CD4-positive, CD25-positive, alpha-beta regulatory T cell (primary cell): ENCODE data around the gene UCHL1. TPM values are rescaled to one million over a fixed set of nuclear protein-coding genes. Genes with fewer than 3 reads are reported as not detected.

Experiments used
- ATAC-seq, 2 donors: fragments of 150-1000 bp; cut with Tn5 transposase; one replicate each; pipeline ENCODE4 v1.10.0; 2021; ENCODE audit warnings: low read depth in 2 of 2, moderate number of reproducible peaks in 2 of 2, moderate library complexity in 1 of 2
- DNase-seq, 3 donors: peaks; one replicate each; pipeline versions ENCODE4 v3.0.0 to v3.0.0-alpha.2; 2012 to 2022; ENCODE audit warnings: mixed read lengths in 1 of 3
- H3K27ac ChIP-seq: one replicate; pipeline ENCODE4 v1.7.0; 2013; ENCODE audit warnings: mild to moderate bottlenecking, low read length; ENCODE audit not compliant: insufficient read depth, poor library complexity, severe bottlenecking
- H3K27me3 ChIP-seq: one replicate; pipeline ENCODE4 v1.7.0; 2013; ENCODE audit warnings: low read length; ENCODE audit not compliant: control insufficient read depth, insufficient read depth
- H3K36me3 ChIP-seq: one replicate; pipeline ENCODE4 v1.7.0; 2013; ENCODE audit warnings: mild to moderate bottlenecking, low read length, moderate library complexity; ENCODE audit not compliant: control insufficient read depth, insufficient read depth
- H3K4me1 ChIP-seq: 2 replicates; pipeline ENCODE4 v1.7.0; 2013; ENCODE audit warnings: mild to moderate bottlenecking, low read length; ENCODE audit not compliant: insufficient read depth, control insufficient read depth, poor library complexity, severe bottlenecking
- H3K4me3 ChIP-seq: one replicate; pipeline ENCODE4 v1.7.0; 2013; ENCODE audit warnings: low read depth, mild to moderate bottlenecking, low read length, moderate library complexity
- H3K9me3 ChIP-seq, 2 experiments: 1 replicate in 1 of 2; 2 replicates in 1 of 2; pipeline ENCODE4 v1.7.0; 2013; ENCODE audit warnings: low read length in 2 of 2, mild to moderate bottlenecking in 1 of 2, moderate library complexity in 1 of 2; ENCODE audit not compliant: control insufficient read depth in 2 of 2
- H3K27ac Mint-ChIP-seq, 3 donors: one replicate each; pipeline ENCODE4 v1.8.0; 2020 to 2022; ENCODE audit warnings: mild to moderate bottlenecking in 3 of 3, mixed read lengths in 3 of 3, moderate library complexity in 2 of 3
- H3K27me3 Mint-ChIP-seq: one replicate; pipeline ENCODE4 v1.8.0; 2022; ENCODE audit warnings: mild to moderate bottlenecking, mixed read lengths
- H3K36me3 Mint-ChIP-seq: one replicate; pipeline ENCODE4 v1.8.0; 2020; ENCODE audit warnings: mixed read lengths
- H3K4me1 Mint-ChIP-seq, 4 donors: one replicate each; pipeline ENCODE4 v1.8.0; 2020 to 2022; ENCODE audit warnings: mixed read lengths in 4 of 4, mild to moderate bottlenecking in 1 of 4
- H3K4me3 Mint-ChIP-seq, 4 donors: one replicate each; pipeline ENCODE4 v1.8.0; 2020 to 2022; ENCODE audit warnings: mild to moderate bottlenecking in 4 of 4, mixed read lengths in 4 of 4, moderate library complexity in 3 of 4
- H3K9me3 Mint-ChIP-seq, 7 donors: one replicate each; pipeline ENCODE4 v1.8.0; 2020 to 2022; ENCODE audit warnings: mixed read lengths in 7 of 7, mild to moderate bottlenecking in 3 of 7, moderate library complexity in 2 of 7
- polyA plus RNA-seq, 4 donors: library from polyadenylated mRNA; unstranded; fragments of 300-500 nt; fragmentation: Illumina TruSeq; gene quantifications; one replicate each; pipeline ENCODE4 v1.2.3, GENCODE V29; 2021
- total RNA-seq: library from RNA; stranded (reverse); gene quantifications from one replicate; pipeline ENCODE4 v1.2.3, GENCODE V29; 2022

Gene UCHL1
- total and polyA plus RNA-seq, 5 donors from 2014 or later: not detected

DNA sequence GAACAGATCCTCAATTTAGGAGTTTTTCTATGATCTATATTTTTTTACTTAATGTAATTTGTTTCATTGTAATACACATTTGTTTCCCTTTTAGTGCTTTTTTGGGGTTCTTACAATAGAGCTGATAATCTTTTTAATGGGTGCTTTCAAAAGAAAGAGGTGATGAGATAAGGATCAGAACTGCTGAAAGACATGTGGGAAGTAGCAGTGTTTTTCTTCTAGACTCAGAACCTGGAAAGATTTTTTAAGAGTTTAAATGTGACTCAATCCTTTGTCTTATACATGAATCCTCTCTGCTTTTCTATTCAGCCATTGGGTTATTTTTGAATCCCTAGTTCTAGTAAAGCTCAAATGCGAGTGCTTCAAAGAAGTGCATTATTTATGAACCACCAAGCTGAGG is 25.6 kb downstream of the UCHL1 start:
- H3K4me3 Mint-ChIP-seq: no peak overlapping the region
- no peaks in the 10 kb centered on the region for H3K4me1 ChIP-seq
- H3K27me3 ChIP-seq: no peaks in the 10 kb centered on the region
- ATAC-seq: no peak
- no peaks in the 10 kb centered on the region for H3K9me3 ChIP-seq
- peaks cover 0 to 2% (median 0%) of the 10 kb centered on the region in 7 donors for H3K9me3 Mint-ChIP-seq
- H3K27me3 Mint-ChIP-seq: no peaks in the 10 kb centered on the region
- DNase-seq: no peak
- no peak overlapping the region for H3K4me3 ChIP-seq
- no peak overlapping the region for H3K27ac Mint-ChIP-seq
- no peaks in the 10 kb centered on the region for H3K36me3 Mint-ChIP-seq
- H3K36me3 ChIP-seq: no peaks in the 10 kb centered on the region
- no peaks in the 10 kb centered on the region for H3K4me1 Mint-ChIP-seq
- no peak overlapping the region for H3K27ac ChIP-seq

GRCh38 chr4:41285202-41285863 is 28.6 kb downstream of the UCHL1 start:
- peak overlapping the region in 1 of 4 donors; percentile 12 for H3K4me3 Mint-ChIP-seq

DNA sequence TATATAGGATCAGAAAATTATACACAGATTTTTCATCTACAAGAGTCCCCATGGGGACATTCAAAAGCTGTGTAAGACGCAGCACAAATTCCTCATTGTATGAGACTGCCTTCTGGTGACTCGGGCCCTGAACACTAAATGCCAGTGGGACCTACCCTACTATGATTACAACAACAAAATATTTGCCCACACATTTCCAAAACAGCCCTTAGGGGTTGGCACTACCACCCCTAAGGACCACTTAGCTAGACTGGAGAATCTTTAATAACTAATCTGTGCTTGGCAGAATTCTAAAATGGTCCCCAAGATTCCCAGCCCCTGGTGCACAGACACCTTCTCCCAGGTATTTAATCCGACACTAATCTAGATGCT is 29.1 kb downstream of the UCHL1 start:
- ATAC-seq (no peak), DNase-seq (no peak)
- Mint-ChIP-seq H3K27ac (no peak overlapping the region), H3K4me3 (no peak overlapping the region), H3K27me3 (no peaks in the 10 kb centered on the region), H3K9me3 (peaks cover 0 to under 1% (median 0%) of the 10 kb centered on the region in 7 donors), H3K36me3 (no peaks in the 10 kb centered on the region), H3K4me1 (no peaks in the 10 kb centered on the region)
- no peaks in the 10 kb centered on the region for H3K9me3 ChIP-seq
- no peak overlapping the region for H3K27ac ChIP-seq
- no peaks in the 10 kb centered on the region for H3K27me3 ChIP-seq
- H3K36me3 ChIP-seq: no peaks in the 10 kb centered on the region
- H3K4me1 ChIP-seq: no peaks in the 10 kb centered on the region
- H3K4me3 ChIP-seq: no peak overlapping the region

More at GRCh38 chr4:41285202-41285863, 28.6 kb downstream of the UCHL1 start:
- no peak overlapping the region for H3K4me3 ChIP-seq
- ATAC-seq: no peak
- Mint-ChIP-seq H3K27ac (peak overlapping the region in 1 of 3 donors; percentile 89), H3K27me3 (no peaks in the 10 kb centered on the region), H3K4me1 (no peaks in the 10 kb centered on the region), H3K9me3 (no peaks in the 10 kb centered on the region), H3K36me3 (no peaks in the 10 kb centered on the region)
- no peaks in the 10 kb centered on the region for H3K9me3 ChIP-seq
- H3K36me3 ChIP-seq: no peaks in the 10 kb centered on the region
- no peak for DNase-seq
- H3K27ac ChIP-seq: no peak overlapping the region
- no peaks in the 10 kb centered on the region for H3K4me1 ChIP-seq
- H3K27me3 ChIP-seq: no peaks in the 10 kb centered on the region

- H3K4me3 ChIP-seq: no peak overlapping the region
- H3K27me3 ChIP-seq: no peaks in the 10 kb centered on the region
- H3K9me3 Mint-ChIP-seq: peaks cover 0 to 1% (median 0%) of the 10 kb centered on the region in 7 donors
- no peak for ATAC-seq
- no peaks in the 10 kb centered on the region for H3K9me3 ChIP-seq
- no peak overlapping the region for H3K27ac ChIP-seq
- H3K4me3 Mint-ChIP-seq: no peak overlapping the region
- no peak for DNase-seq
- H3K4me1 ChIP-seq: no peaks in the 10 kb centered on the region
- no peaks in the 10 kb centered on the region for H3K36me3 ChIP-seq
- H3K27ac Mint-ChIP-seq: no peak overlapping the region
- no peaks in the 10 kb centered on the region for H3K27me3 Mint-ChIP-seq
- H3K36me3 Mint-ChIP-seq: no peaks in the 10 kb centered on the region
- no peaks in the 10 kb centered on the region for H3K4me1 Mint-ChIP-seq
Observed at GRCh38 chr4:41287005-41287404, 30.3 kb downstream of the UCHL1 start.

DNA sequence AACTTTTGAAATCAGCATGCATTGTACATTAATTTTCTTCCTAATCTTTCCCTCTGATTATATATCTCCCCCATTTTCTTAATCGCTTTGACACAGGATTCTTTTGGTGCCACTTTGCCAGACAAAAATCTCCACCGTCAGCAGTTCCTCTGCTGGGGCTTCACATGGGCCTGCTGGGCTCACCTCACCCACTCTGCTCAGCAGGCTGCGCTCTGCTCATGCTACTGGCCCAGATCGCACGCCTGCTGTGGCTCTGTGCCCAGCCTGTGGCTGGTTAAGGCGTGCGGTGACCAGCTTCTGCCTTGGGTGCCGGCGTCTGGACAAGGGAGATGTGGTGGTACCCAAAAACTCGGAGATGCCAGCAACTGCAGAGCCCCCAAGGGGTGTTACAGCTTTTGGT is 31.1 kb downstream of the UCHL1 start:
- H3K4me1 Mint-ChIP-seq: no peaks in the 10 kb centered on the region
- no peaks in the 10 kb centered on the region for H3K27me3 Mint-ChIP-seq
- Histone ChIP-seq H3K4me3 (no peak overlapping the region), H3K4me1 (no peaks in the 10 kb centered on the region), H3K27me3 (no peaks in the 10 kb centered on the region), H3K9me3 (no peaks in the 10 kb centered on the region), H3K27ac (no peak overlapping the region), H3K36me3 (no peaks in the 10 kb centered on the region)
- no peak for DNase-seq
- H3K4me3 Mint-ChIP-seq: no peak overlapping the region
- H3K27ac Mint-ChIP-seq: no peak overlapping the region
- ATAC-seq: no peak
- no peaks in the 10 kb centered on the region for H3K36me3 Mint-ChIP-seq
- H3K9me3 Mint-ChIP-seq: peaks cover 0 to 4% (median 0%) of the 10 kb centered on the region in 7 donors

GRCh38 chr4:41288254-41288653 is 31.5 kb downstream of the UCHL1 start:
- Histone ChIP-seq H3K27me3 (no peaks in the 10 kb centered on the region), H3K4me1 (no peaks in the 10 kb centered on the region), H3K36me3 (no peaks in the 10 kb centered on the region), H3K27ac (no peak overlapping the region), H3K4me3 (no peak overlapping the region), H3K9me3 (no peaks in the 10 kb centered on the region)
- DNase-seq: no peak
- no peak for ATAC-seq
- H3K27me3 Mint-ChIP-seq: no peaks in the 10 kb centered on the region
- H3K9me3 Mint-ChIP-seq: peaks cover 0 to 4% (median 0%) of the 10 kb centered on the region in 7 donors
- H3K4me3 Mint-ChIP-seq: no peak overlapping the region
- H3K4me1 Mint-ChIP-seq: no peaks in the 10 kb centered on the region
- H3K36me3 Mint-ChIP-seq: no peaks in the 10 kb centered on the region
- no peak overlapping the region for H3K27ac Mint-ChIP-seq

- H3K27me3 Mint-ChIP-seq: no peaks in the 10 kb centered on the region
- H3K27ac ChIP-seq: no peak overlapping the region
- H3K4me3 Mint-ChIP-seq: no peak overlapping the region
- DNase-seq (no peak), ATAC-seq (no peak)
- H3K36me3 ChIP-seq: no peaks in the 10 kb centered on the region
- peaks cover 7 to 8% of the 10 kb centered on the region in 2 experiments for H3K9me3 ChIP-seq
- H3K27ac Mint-ChIP-seq: no peak overlapping the region
- peaks cover 0 to 10% (median 2%) of the 10 kb centered on the region in 7 donors for H3K9me3 Mint-ChIP-seq
- H3K4me1 ChIP-seq: no peaks in the 10 kb centered on the region
- H3K4me3 ChIP-seq: no peak overlapping the region
- no peaks in the 10 kb centered on the region for H3K4me1 Mint-ChIP-seq
- no peaks in the 10 kb centered on the region for H3K36me3 Mint-ChIP-seq
- H3K27me3 ChIP-seq: no peaks in the 10 kb centered on the region
Observed at GRCh38 chr4:41290479-41290878, 33.8 kb downstream of the UCHL1 start.

- peaks cover 7 to 8% of the 10 kb centered on the region in 2 experiments for H3K9me3 ChIP-seq
- no peaks in the 10 kb centered on the region for H3K36me3 Mint-ChIP-seq
- no peak overlapping the region for H3K27ac ChIP-seq
- no peaks in the 10 kb centered on the region for H3K4me1 Mint-ChIP-seq
- H3K27me3 Mint-ChIP-seq: no peaks in the 10 kb centered on the region
- no peaks in the 10 kb centered on the region for H3K36me3 ChIP-seq
- H3K4me3 ChIP-seq: no peak overlapping the region
- H3K4me1 ChIP-seq: no peaks in the 10 kb centered on the region
- no peak for ATAC-seq
- no peaks in the 10 kb centered on the region for H3K27me3 ChIP-seq
- H3K9me3 Mint-ChIP-seq: peaks cover 0 to 10% (median 2%) of the 10 kb centered on the region in 7 donors
- no peak overlapping the region for H3K27ac Mint-ChIP-seq
- peak in 2 of 3 donors; percentile 10 to 11 for DNase-seq
- no peak overlapping the region for H3K4me3 Mint-ChIP-seq
Observed at GRCh38 chr4:41294445-41295062, 37.8 kb downstream of the UCHL1 start.
